ENCODE data around the gene LARGE1.

LARGE1 gene

DNA sequence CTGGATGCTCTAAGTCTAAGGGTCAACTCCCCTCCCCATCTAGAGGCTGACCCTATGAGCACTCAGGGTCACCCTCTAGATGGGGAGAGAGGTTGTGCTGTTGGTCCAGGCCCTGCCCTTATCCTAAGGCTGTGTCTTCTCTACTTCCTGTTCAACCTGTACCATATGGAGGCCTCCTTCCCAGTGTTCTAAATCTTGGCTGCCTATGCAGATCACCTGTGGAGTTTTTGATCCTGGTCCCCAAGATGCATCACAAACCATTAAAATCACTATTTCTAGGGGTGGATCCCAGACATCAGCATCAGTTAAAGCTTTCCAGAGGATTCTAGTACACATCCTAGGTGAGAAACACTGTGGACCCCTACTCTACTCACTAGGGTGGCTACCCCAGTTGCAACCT lies 26.2 kb downstream of the LARGE1 start:
- in situ Hi-C loops (cut with MboI; ENCODE audit: low sequenced_read_pairs, unreplicated experiment) = no loop called here
- TF ChIP-seq, protein P1, sequence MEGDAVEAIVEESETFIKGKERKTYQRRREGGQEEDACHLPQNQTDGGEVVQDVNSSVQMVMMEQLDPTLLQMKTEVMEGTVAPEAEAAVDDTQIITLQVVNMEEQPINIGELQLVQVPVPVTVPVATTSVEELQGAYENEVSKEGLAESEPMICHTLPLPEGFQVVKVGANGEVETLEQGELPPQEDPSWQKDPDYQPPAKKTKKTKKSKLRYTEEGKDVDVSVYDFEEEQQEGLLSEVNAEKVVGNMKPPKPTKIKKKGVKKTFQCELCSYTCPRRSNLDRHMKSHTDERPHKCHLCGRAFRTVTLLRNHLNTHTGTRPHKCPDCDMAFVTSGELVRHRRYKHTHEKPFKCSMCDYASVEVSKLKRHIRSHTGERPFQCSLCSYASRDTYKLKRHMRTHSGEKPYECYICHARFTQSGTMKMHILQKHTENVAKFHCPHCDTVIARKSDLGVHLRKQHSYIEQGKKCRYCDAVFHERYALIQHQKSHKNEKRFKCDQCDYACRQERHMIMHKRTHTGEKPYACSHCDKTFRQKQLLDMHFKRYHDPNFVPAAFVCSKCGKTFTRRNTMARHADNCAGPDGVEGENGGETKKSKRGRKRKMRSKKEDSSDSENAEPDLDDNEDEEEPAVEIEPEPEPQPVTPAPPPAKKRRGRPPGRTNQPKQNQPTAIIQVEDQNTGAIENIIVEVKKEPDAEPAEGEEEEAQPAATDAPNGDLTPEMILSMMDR (IDR thresholded peaks at IDR 0.05; ENCODE audit: borderline replicate concordance, control extremely low read depth, extremely low read depth, insufficient read depth, missing control alignments) = no peak
- DNase-seq (ENCODE audit: low spot score) = no peak

DNA sequence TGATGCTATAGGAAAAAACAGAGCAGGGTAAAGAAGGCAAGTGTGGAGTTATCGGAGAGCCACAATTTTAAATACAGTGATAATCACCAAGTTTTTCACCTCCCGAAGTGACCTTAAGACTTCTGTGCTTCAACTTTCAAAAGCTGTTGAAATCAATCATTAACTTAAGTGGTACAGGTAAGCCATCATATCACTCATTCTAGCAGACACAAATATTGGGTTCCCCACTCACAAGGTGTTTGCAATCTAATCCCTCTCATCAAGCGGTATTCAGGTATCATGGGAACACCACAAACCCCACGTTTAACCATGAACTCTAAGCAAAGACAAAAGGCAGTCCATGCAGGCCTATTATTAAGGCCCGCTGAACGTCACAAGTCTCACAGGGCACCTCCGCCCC lies 26.8 kb downstream of the LARGE1 start:
- no peak for DNase-seq (ENCODE audit: low spot score)
- TF ChIP-seq, protein P1 (IDR thresholded peaks at IDR 0.05; ENCODE audit: borderline replicate concordance, control extremely low read depth, extremely low read depth, insufficient read depth, missing control alignments) = no peak
- in situ Hi-C loops (cut with MboI; ENCODE audit: low sequenced_read_pairs, unreplicated experiment) = no loop called here

DNA sequence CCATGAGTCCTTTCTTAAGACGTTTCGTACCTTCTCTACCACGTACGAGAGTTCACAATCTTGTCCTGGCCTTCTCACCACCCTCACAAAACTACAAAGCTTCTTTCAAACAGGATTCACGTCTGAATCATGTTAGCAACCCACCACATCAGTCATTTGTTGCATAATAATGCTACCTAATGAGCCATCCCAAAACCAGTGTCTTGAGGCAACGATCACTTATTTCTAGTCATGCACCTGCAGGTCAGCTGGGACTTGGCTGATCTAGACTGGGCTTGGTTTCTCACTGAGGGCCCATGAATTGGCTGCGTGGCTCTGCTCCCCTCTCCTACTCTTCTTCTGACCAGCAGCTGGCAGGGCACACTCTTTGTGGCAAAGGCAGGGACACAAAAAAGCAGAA lies 28.3 kb downstream of the LARGE1 start:
- DNase-seq (ENCODE audit: low spot score) = no peak
- TF ChIP-seq, protein P1 (IDR thresholded peaks at IDR 0.05; ENCODE audit: borderline replicate concordance, control extremely low read depth, extremely low read depth, insufficient read depth, missing control alignments) = no peak
- in situ Hi-C loops (cut with MboI; ENCODE audit: low sequenced_read_pairs, unreplicated experiment) = no loop called here

DNA sequence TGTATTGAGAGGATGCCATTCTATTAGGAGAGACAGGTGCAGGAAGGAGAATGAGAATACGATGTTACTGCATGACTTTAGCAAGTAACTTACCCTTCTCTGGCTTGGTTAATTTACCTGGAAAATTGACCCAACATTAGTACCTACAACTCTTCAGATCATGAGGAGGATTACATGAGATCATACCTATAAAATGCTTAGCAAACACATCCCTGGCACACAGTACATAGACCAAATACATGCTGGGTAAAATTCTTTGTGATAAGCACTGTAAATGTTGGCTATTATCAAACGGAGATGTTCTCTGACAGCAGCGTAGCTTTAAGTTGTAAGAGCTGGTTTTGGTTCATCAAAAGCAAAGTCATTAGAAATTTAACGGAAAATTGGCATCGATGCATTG lies 28.8 kb downstream of the LARGE1 start:
- in situ Hi-C loops (cut with MboI; ENCODE audit: low sequenced_read_pairs, unreplicated experiment) = no loop called here
- DNase-seq (ENCODE audit: low spot score) = no peak
- TF ChIP-seq, protein P1 (IDR thresholded peaks at IDR 0.05; ENCODE audit: borderline replicate concordance, control extremely low read depth, extremely low read depth, insufficient read depth, missing control alignments) = no peak

DNA sequence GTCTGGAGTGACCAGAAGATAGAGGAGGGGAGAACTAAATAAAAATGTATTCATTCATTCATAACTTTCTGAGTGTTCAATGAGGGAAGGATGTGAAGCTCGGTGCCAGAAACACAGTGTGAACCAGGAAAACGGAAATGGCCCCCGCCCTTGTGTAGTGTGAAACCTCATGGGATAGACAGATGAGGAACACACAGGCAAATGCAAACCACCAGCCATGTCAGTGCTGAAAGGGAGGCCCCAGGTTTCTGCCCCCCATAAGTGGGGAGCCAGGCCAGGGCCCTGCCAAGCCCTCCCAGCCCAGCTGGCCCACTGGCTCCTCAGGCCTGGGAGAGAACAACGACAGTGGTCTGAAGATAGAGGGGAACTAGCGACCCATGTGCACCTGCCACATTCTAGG lies 30.5 kb downstream of the LARGE1 start:
- DNase-seq (ENCODE audit: low spot score) = no peak
- in situ Hi-C loops (cut with MboI; ENCODE audit: low sequenced_read_pairs, unreplicated experiment) = no loop called here

DNA sequence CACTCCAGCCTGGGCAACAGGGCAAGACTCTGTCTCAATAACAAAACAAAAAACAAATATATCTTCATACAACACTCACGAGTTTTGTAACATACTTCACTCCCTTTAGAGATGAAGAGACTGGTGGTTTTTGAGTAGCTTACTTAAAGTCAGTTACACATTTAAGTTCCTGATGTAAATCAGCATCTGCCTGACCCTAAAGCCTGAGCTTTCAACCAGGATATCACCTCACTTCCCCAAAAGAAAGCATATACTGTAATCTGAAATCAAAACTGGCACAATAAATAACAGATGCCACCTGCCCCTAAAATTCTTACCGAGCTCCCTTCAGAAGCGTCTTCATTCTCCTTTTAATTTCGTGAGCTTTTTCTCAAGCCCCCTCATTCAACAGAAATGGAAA lies 31.5 kb downstream of the LARGE1 start:
- in situ Hi-C loops (cut with MboI; ENCODE audit: low sequenced_read_pairs, unreplicated experiment) = no loop called here
- DNase-seq (ENCODE audit: low spot score) = no peak
- TF ChIP-seq, protein P1 (IDR thresholded peaks at IDR 0.05; ENCODE audit: borderline replicate concordance, control extremely low read depth, extremely low read depth, insufficient read depth, missing control alignments) = no peak

More for the DNA sequence above, 30.5 kb downstream of the LARGE1 start:
- TF ChIP-seq, protein P1 (IDR thresholded peaks at IDR 0.05; ENCODE audit: borderline replicate concordance, control extremely low read depth, extremely low read depth, insufficient read depth, missing control alignments) = no peak

DNA sequence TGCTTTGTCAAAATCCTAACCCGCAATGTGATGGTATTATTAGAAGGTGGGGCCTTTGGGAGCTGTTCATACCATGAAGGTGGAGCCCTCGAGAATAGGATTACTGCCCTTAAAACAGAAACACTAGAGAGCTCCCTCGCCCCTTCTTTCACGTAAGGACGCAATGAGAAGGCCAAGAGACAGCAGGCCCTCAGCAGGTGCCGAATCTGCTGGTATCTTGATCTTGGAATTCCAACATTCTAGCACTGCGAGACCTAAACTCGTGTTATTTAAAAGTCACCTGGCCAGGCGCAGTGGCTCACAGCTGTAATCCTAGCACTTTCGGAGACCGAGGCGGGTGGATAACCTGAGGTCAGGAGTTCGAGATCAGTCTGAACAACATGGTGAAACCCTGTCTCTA lies 33.1 kb downstream of the LARGE1 start:
- no peak for DNase-seq (ENCODE audit: low spot score)
- TF ChIP-seq, protein P1 (IDR thresholded peaks at IDR 0.05; ENCODE audit: borderline replicate concordance, control extremely low read depth, extremely low read depth, insufficient read depth, missing control alignments) = no peak
- in situ Hi-C loops (cut with MboI; ENCODE audit: low sequenced_read_pairs, unreplicated experiment) = no loop called here
